HG03442 (cell line): ENCODE data around the gene TADA1.
"Not testable (repeated sequence)": the region's sequence is repeated elsewhere in the genome, so short reads cannot be mapped to it uniquely, and the experiment has no call there.

Experiments used
- ATAC-seq: cut with Tn5 transposase; IDR thresholded peaks from one replicate; pipeline ENCODE4 v1.9.1; 2021; ENCODE audit warnings: mild to moderate bottlenecking, moderate library complexity; ENCODE audit not compliant: unreplicated experiment

The TADA1 gene

DNA sequence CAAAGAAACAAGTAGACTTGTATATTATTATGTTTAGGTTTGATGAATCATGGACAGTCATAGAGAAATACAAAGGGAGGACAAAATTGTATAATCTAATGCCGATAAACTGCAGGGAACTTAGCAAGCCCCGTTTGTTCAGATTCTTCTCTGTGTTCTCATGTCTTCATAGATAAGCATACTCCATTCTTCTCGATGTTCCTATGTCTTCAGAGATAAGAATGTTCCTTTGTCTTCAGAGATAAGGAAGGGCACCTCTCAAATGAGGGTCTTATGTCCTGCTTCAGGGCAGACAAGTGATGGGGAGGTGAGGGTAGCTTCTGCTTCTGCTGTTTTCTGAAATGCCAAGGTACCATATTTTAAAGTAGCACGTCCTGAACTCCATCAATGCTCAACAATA is 19.7 kb upstream of the TADA1 start:
- ATAC-seq = no peak

DNA sequence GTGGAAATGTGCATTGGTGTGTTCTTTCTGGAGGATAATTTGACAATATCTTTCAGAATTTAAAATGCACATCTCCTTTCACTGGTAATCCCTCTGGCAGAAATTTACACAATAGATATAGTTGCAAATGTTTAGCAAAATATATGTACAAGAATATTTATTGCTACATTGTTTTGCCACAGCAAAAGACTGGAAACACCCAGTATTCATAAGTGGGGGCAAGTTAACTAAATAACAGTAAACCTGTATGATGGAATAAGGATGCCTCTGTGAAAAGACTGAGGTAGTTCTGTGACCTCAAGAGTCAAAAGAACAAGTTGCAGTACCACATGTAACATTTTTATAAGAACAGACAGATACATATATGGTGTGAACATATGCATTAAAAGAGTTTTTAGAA is 13.7 kb upstream of the TADA1 start:
- ATAC-seq = no peak

DNA sequence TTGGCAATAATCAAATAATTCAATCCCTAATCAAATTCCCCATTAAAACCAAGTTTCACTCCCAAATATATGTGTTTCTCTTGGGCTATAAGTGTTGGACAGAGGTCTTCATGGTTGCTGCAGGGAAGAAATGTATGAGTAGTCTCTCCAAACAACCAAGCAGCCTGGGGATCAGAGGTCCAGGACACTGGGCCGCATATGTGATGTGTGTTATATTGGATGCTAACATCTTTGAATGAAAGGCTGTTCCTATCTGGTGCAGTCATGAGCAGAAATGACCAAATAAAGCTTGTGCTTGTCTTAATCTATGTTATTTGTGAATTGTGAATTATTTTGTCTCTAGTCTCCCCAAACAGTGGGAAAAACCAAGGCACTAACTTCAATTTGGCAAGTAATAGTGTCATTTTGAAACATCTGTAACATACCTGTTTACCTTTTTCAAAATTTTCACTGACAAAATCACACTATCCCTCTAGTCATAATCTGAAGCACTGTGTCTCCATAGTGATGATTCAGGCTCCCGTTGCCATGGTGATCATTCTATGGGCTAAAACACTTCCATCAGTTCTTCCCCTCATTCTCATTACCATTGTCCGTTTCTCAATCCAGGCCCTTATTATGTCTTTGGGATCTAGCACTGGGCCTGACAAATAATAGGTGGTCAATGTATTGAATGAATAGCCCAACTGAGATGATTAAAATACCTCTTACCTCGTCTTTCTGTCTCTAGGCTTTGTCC is 12.5 kb upstream of the TADA1 start:
- no peak for ATAC-seq

DNA sequence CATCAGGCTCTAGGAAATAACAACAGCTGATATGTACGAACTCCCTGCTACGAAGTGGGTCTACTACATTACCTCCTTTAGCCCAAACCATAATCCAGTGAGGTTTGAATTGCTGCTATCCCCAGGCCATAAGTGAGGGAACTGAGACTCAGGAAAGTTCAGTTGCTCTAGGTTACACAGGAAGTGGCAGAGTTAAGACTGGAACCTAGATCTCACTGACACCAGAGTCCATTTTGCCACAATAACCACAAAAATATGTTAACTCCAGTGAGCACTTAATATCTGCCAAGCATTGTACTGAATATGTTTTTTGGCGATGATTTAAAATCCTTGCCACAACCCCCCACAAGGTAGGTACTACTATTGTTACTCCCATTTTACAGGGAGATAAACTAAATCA is 8.9 kb upstream of the TADA1 start:
- no peak for ATAC-seq

DNA sequence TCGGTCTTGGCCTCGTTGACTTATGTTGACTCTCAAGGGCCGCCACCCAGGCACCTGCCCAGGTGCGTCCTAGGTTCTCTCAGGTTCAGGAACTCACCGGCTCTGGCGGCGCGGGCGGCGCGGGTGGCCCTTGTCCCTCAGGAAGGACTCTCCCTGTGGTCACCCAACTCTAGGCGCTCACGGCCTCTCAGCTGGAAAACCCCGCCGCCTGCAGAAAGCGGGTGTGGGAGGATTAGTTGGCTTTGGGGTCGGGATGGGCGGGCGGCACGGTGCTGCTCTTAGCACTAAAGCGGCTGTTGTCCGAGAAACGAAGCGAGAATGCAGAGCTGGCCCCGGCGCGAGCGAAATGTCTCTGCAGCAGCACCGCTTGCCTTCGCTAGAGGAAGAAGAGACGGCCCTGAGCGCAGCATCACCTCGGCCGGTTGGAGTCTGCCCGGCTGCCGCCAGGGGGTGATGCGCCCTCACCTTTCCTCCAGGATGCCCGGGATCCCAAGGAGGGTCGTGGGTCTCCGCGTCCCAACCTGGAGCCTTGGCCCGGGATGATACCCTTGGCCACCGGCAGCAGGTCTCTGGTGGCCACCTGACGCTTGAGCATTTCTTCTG is 8.1 kb upstream of the TADA1 start:
- no peak for ATAC-seq

DNA sequence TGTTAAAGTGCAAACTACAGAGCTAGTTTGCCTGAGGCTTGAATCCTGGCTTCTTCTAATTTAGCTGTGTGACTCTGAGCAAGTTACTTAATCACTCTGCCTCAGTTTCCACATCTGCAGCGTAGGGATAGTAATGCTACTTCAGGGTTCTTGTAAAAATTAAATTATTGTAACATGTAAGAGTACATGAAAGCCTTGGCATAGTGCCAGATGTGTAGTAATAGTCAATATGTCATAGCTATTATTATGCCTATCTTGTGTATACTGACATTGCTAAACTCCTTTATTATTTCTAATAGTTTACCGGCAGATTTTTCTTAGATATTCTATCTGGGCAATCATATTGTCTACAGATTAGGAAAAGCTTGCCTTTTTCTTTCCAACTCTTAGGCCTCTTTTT is 6.8 kb upstream of the TADA1 start:
- no peak for ATAC-seq

DNA sequence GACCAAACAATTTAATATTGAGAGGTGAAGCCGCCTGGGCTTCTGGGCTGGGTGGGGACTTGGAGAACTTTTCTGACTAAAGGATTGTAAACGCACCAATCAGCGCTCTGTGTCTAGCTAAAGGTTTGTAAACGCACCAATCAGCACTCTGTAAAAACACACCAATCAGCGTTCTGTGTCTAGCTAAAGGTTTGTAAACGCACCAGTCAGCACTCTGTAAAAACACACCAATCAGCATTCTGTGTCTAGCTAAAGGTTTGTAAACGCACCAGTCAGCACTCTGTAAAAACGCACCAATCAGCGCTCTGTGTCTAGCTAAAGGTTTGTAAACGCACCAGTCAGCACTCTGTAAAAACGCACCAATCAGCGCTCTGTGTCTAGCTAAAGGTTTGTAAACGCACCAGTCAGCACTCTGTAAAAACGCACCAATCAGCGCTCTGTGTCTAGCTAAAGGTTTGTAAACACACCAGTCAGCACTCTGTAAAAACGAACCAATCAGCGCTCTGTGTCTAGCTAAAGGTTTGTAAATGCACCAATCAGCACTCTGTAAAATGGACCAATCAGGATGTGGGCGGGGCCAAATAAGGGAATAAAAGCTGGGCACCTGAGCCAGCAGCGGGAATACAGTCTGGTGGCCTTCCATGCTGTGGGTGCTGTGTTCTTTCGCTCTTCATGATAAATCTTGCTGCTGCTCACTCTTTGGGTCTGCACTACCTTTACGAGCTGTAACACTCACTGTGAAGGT is 2.3 kb upstream of the TADA1 start:
- not testable (repeated sequence) for ATAC-seq

DNA sequence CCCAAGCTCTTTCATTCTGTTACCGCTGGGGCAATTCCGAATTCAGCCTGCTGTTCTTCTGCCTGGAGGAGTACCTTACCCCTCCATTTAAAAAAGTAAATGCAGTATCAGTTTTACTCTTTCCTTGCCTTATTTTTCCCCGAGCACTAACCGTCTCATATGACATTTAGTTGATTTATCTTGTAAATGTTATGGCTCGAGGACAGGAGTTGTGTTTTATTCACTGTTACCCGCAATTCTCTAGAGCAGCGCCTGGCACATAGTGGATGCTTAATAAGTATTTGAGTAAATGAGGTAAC is 425 bp upstream of the TADA1 start:
- no peak for ATAC-seq

DNA sequence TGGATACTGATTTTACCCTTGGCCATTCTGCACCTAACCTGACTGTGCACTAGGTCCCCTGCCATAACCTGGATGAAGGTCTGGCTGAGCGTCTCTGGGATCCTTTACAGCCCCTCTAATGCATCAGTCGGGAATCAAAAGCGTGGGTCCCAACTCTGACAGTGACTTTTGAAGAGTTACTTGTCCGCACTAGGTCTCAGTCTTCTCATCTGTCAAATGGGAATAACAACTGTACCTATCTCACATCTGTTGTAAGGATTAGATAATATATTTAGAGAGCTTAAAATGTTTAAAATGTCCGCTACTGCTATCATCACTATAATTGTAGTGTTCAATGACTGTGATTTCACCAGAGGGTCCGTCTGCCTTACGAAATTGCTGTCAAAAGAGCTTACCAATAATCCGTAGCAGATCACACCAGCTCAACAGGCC is 746 bp downstream of the TADA1 start:
- ATAC-seq = no peak

DNA sequence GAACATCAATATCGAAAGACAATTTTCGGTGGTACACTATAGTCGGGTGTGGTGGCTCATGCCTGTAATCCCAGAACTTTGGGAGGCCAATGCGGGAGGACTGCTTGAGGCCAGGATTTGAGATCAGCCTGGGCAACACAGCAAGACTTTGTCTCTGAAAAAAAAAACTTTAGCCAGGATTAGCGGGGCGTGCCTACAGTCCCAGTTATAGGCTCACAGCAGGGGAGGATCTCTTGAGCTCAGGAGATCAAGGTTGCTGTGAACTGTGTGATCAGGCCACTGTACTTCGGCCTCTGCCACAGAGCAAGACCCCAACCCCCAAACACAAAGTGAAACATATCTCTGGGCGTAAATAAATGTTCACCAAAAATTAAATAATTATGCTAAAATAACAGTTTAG is 1.6 kb downstream of the TADA1 start:
- no peak for ATAC-seq

DNA sequence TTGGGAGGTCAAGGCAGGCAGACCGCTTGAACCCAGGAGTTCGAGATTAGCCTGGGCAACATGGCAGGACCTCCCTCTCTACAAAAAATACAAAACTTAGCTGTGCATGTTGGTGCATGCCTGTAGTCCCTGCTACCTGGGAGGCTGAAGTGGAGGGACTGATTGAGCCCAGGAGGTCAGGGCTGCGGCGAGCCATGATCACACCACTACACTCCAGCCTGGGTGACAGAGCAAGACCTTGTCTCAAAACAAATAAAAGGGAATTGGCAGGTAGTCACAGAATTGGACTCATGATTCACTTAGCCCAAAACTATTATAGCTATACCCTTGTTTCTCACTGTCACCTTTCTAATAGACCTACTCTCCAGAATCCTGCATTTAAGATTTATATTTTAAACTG is 5.5 kb downstream of the TADA1 start:
- no peak for ATAC-seq

DNA sequence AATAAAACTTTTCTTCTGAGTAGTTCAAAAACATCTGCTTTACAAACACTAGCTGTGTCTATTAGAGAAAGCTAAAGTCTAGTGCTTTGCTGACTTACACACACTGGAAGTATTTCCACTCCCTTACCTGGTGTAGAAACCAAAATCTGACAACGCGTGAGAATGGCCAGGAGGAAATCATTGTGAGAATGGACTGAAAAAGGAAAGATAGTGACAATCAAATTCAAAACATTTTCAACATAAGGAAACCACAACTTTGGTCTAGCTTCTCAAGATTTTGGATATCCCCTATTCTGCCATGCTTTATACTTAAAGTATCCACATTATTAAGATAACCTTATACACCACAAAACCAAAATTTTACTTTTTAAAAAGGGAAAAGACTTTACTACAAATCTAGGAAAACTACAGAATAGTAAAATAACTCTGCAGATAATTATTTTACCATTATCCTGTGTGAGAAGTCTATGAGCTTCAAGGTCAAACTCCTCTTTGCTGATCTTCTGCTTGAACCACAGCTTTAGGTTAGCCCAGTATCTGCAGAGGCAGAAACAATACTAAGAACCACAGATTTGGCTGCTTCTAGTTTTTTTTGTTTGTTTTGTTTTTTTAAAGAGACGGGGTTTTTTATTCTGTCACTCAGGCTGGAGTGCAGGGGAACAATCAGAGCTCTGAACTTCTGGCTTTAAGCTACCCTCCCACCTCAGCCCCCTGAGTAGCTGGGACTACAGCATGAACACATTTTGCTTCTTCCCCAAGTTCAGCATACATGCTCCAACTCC is 6.6 kb downstream of the TADA1 start:
- no peak for ATAC-seq

DNA sequence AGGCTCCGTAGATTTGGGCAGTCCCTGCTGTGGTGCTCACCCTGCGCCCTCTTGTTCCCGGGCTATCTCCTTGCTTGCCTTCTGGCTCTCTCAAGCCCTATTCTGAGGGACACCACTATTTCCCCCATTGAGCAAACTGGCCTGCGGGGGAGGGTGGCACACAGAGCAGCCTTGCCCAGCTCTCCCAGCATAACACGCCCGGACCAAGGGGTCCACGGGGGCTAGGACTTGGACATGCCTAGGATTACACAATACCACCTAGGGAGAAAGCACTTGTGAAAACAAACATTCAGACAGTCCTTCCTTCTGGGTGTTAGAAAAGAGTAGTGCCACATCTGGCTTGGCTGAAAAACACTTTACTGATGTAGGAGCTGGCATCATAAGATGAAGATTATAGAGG is 7.4 kb downstream of the TADA1 start:
- ATAC-seq = no peak

DNA sequence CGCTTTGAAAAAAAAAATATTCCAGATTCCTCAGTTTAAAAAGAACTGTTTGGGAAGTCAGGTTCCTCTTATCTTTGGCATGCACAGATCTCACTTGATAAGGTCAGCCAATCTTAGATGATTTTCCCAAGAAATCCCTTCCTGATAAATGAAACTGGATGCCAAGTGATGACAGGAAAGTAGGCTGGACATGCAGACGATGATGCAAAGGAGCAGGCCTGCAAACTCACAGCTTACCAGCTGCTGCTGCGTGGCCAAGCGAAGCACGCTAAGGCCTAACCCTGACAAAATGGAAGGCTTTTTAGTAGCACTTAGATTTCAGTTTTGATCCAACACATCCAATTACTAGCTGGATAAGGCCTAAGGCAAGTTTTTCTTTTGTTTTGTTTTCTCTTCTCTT is 10.1 kb downstream of the TADA1 start:
- no peak for ATAC-seq

DNA sequence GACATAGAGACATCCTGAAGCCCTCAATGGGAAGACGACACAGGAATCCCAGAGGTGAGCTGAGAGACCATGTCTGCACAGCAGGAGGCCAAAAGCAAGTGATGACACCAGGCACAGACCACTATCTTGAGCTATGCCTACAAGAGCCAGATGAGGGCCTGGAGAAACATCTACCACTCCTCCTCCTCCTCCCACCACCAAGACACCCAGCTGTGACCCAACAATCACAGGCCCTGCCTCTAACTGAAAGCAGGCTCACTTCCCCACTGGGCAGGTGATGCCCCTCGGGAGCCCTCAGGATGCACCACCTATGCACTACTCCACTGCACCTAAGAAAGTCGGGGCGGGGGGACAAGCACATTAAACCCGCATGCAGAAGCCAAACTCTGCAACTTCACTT is 16.5 kb downstream of the TADA1 start:
- ATAC-seq = no peak

DNA sequence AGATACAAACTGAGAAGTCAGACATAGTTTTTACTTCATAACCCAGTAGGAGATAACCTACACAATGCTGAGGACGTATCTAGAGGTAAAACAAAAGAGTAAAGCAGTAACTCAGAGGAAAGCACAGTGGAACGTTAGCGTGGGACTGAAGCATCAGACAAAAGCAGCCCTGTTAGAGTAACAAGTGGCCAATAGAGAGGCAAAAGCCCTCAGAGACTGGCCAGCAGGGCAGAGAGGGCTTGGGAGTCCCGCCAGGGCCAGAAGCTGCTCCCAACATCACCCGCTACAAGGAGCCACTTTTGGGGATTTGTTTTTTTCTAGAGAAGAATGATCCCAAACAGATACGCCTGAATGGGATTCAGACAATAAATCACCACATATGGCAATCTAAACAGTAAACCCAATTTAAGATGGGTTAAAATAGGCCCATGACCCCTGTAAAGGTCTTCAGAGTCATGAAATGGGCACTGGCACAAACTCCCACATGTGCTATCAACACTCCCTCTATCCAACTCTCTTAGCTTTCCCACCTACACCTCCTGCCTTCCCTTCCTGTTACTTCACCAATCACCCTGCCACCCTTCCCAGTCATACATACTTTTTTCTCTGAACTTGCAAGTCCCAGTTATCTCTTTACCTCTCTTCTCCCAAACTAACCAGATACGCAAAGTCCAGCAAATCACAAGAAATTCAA is 17.2 kb downstream of the TADA1 start:
- ATAC-seq = no peak

DNA sequence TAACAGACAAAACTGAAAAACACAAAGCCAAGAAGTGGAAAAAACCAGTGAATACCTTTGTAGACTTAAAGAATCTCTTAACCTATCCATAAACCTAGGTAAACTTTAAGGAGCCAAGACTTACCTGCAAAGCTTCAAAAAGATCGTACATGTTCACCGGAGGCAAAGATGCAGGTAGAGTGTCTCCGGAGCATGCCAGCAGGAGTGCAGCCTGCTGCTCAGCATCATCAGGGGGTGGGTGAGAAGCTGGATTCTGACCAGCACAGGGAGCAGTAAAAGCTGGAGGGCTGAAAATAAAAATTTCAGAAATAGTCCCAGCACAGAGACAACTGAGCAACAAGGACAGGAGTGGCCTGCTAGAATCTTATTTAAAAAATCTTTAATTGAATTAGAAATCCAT is 18.1 kb downstream of the TADA1 start:
- ATAC-seq = no peak

DNA sequence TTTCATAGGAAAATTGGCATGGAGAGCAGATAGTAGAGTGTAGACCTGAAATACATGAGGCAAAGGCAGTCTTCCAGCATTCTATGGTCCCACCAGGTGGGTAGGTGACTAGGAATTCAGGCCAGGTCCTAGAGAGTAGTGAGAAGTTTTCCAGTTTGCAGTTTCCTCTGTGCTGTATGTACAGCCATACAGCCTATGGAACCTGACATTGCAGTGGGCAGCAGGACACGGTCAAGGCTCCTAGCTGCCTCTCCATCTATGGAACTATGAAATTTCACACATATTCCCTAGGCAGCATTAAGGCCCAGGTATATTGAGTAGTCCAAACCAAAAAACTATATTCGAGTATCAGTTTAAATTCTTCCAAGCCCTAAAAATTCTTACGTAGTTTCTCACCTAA is 20.5 kb downstream of the TADA1 start:
- ATAC-seq = no peak

DNA sequence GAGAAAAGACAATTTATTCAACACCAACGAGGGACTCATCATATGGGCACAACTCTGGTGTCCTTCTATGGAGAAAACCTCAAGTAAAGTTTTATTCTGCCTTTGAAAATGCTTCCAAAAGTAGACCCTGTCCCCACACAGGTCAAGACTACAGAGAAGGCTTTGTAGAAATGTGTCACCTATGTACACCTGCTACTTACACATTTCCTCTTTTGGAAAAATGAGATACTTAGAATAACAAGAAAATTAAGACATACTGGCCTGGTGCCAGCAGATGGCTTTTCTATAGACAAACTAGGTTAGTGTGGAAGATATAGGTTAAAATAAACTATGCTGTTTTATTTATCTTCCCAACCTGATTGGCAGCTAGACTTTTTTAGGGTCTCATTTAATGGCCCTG is 23.1 kb downstream of the TADA1 start:
- no peak for ATAC-seq

DNA sequence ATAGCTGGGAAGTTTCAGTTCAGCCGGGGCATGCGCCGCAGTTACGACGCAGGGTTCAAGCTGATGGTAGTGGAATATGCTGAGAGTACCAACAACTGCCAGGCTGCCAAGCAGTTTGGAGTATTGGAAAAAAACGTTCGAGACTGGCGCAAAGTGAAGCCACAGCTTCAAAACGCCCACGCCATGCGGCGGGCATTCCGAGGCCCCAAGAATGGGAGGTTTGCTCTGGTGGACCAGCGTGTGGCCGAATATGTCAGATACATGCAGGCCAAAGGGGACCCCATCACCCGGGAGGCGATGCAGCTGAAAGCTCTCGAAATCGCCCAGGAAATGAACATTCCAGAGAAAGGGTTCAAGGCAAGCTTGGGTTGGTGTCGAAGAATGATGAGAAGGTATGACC is 26.9 kb downstream of the TADA1 start:
- no peak for ATAC-seq

DNA sequence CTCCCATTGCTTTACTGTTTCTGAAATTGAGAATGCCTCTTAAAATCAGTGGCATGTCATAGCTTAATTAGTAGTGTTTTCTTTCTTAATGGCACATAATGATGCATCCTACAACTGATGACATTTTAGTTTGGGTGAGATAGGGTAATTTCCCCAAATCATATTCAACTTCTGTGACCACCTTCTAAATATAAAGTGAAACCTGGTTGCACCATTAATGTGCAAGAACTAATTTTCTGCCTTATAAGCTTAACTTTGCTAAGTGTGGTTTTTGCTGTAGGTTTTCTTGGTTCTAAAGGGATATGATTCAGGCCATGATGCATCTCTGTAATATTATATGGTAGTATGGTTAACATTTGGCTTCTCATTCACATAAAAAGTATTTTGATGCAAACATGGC is 27.9 kb downstream of the TADA1 start:
- no peak for ATAC-seq
